Tibial artery (tissue), 4 donors: ENCODE data around the gene CHRFAM7A.
"Not testable (repeated sequence)": the region's sequence is repeated elsewhere in the genome, so short reads cannot be mapped to it uniquely, and the experiment has no call there.

ENCODE experiments used
- DNase-seq, 2 donors: peaks; one replicate each; pipeline ENCODE4 v3.0.0-alpha.2; 2019
- H3K27ac ChIP-seq, 2 donors: fragments of 200-600 bp; sonication (generic) in 1 of 2; 1 replicate in 1 of 2; 2 replicates in 1 of 2; pipeline ENCODE4 v1.5.1; 2018 to 2019; ENCODE audit warnings: mild to moderate bottlenecking in 1 of 2
- H3K27me3 ChIP-seq, 2 donors: fragments of 200-600 bp; sonication (generic) in 1 of 2; one replicate each; pipeline versions ENCODE4 v1.5.1 to v1.6.0; 2016 to 2019
- H3K36me3 ChIP-seq, 3 donors: fragments of 200-600 bp; sonication (generic) in 2 of 3; one replicate each; pipeline ENCODE4 v1.5.1; 2016 to 2019; ENCODE audit warnings: mild to moderate bottlenecking in 2 of 3
- H3K4me1 ChIP-seq, 4 donors: fragments of 200-600 bp; sonication (generic) in 2 of 4; 1 replicate in 3 of 4; 2 replicates in 1 of 4; pipeline ENCODE4 v1.5.1; 2016 to 2019
- H3K4me3 ChIP-seq, 2 donors: fragments of 200-600 bp; sonication (generic) in 1 of 2; 1 replicate in 1 of 2; 2 replicates in 1 of 2; pipeline ENCODE4 v1.5.1; 2018 to 2019; ENCODE audit warnings: mild to moderate bottlenecking in 2 of 2
- H3K9me3 ChIP-seq, 3 donors: fragments of 200-600 bp; sonication (generic) in 1 of 3; one replicate each; pipeline ENCODE4 v1.5.1; 2016 to 2019
- CTCF ChIP-seq, 2 experiments: fragments of 200-600 bp in 1 of 2; fragments of 450-650 bp in 1 of 2; IDR thresholded peaks; one replicate each; pipeline ENCODE4 v1.5.1; 2017 to 2019; ENCODE audit warnings: antibody characterized with exemption in 2 of 2, mild to moderate bottlenecking in 1 of 2, moderate library complexity in 1 of 2
- intact Hi-C: fragments of 100-400 bp; cut with DNase I; formaldehyde crosslinking; loops from one replicate; pipeline ENCODE4 v1.15.0; 2023; ENCODE audit warnings: low total_unique reads

The CHRFAM7A gene

GRCh38 chr15:30392766-30393663 is at the start of gene CHRFAM7A:
CHRFAM7A (minus strand) TSS chr15:30393540; CDS start chr15:30383351, 10,189 bp downstream.
- H3K27ac ChIP-seq, H3K27me3 ChIP-seq, DNase-seq, H3K4me3 ChIP-seq, intact Hi-C loops, H3K4me1 ChIP-seq, H3K9me3 ChIP-seq, H3K36me3 ChIP-seq: not testable (repeated sequence)

- H3K4me1 ChIP-seq, DNase-seq, H3K4me3 ChIP-seq, intact Hi-C loops, H3K27ac ChIP-seq, H3K9me3 ChIP-seq, H3K36me3 ChIP-seq, H3K27me3 ChIP-seq: not testable (repeated sequence)
Measured at GRCh38 chr15:30438348-30438747, 45.0 kb upstream of the CHRFAM7A start.

GRCh38 chr15:30435878-30436277 is 42.5 kb upstream of the CHRFAM7A start:
- intact Hi-C loops, H3K9me3 ChIP-seq, H3K27me3 ChIP-seq, H3K27ac ChIP-seq, H3K4me3 ChIP-seq, H3K4me1 ChIP-seq, DNase-seq, H3K36me3 ChIP-seq: not testable (repeated sequence)

- intact Hi-C loops, H3K27me3 ChIP-seq, DNase-seq, H3K9me3 ChIP-seq, H3K36me3 ChIP-seq, H3K27ac ChIP-seq, H3K4me3 ChIP-seq, H3K4me1 ChIP-seq: not testable (repeated sequence)
Measured at GRCh38 chr15:30420723-30421122, 27.4 kb upstream of the CHRFAM7A start.

- H3K9me3 ChIP-seq, H3K4me1 ChIP-seq, DNase-seq, intact Hi-C loops, H3K27ac ChIP-seq, H3K4me3 ChIP-seq, H3K27me3 ChIP-seq, H3K36me3 ChIP-seq: not testable (repeated sequence)
Measured at GRCh38 chr15:30414160-30414559, 20.8 kb upstream of the CHRFAM7A start, which contains the start of gene GOLGA8R. GOLGA8R (minus strand) TSS chr15:30414260; CDS start chr15:30414162, 98 bp downstream.

GRCh38 chr15:30407636-30408035 is 14.3 kb upstream of the CHRFAM7A start:
- H3K27ac ChIP-seq, intact Hi-C loops, H3K36me3 ChIP-seq, H3K4me3 ChIP-seq, H3K9me3 ChIP-seq, H3K27me3 ChIP-seq, H3K4me1 ChIP-seq: not testable (repeated sequence)
- DNase-seq = peak in 1 of 2 donors; percentile 46

- intact Hi-C loops, H3K36me3 ChIP-seq, H3K4me3 ChIP-seq, H3K4me1 ChIP-seq, H3K9me3 ChIP-seq, H3K27ac ChIP-seq, H3K27me3 ChIP-seq: not testable (repeated sequence)
- peak; percentile 43 to 51 for TF ChIP-seq CTCF (IDR thresholded peaks at IDR 0.05)
- peak; percentile 64 to 70 for DNase-seq
Measured at GRCh38 chr15:30398988-30399387, 5.6 kb upstream of the CHRFAM7A start.

- H3K27me3 ChIP-seq, H3K36me3 ChIP-seq, H3K4me1 ChIP-seq, H3K9me3 ChIP-seq, H3K4me3 ChIP-seq, DNase-seq, H3K27ac ChIP-seq, intact Hi-C loops: not testable (repeated sequence)
Measured at GRCh38 chr15:30393664-30393991, 288 bp upstream of the CHRFAM7A start.

- intact Hi-C loops, H3K36me3 ChIP-seq, H3K9me3 ChIP-seq, H3K27ac ChIP-seq, H3K27me3 ChIP-seq, H3K4me1 ChIP-seq, H3K4me3 ChIP-seq, DNase-seq: not testable (repeated sequence)
Measured at GRCh38 chr15:30386318-30386887, 6.9 kb downstream of the CHRFAM7A start.

GRCh38 chr15:30377082-30377413 is 16.3 kb downstream of the CHRFAM7A start:
- H3K9me3 ChIP-seq, H3K36me3 ChIP-seq, DNase-seq, H3K27me3 ChIP-seq, H3K4me3 ChIP-seq, H3K4me1 ChIP-seq, intact Hi-C loops, H3K27ac ChIP-seq: not testable (repeated sequence)

- H3K4me1 ChIP-seq, H3K9me3 ChIP-seq, H3K4me3 ChIP-seq, H3K27me3 ChIP-seq, H3K36me3 ChIP-seq, H3K27ac ChIP-seq, DNase-seq, intact Hi-C loops: not testable (repeated sequence)
Measured at GRCh38 chr15:30376375-30377081, 16.8 kb downstream of the CHRFAM7A start.

- H3K27ac ChIP-seq, H3K4me3 ChIP-seq, H3K27me3 ChIP-seq, intact Hi-C loops, H3K9me3 ChIP-seq, H3K36me3 ChIP-seq, H3K4me1 ChIP-seq, DNase-seq: not testable (repeated sequence)
Measured at GRCh38 chr15:30375872-30376271, 17.5 kb downstream of the CHRFAM7A start.

GRCh38 chr15:30374862-30375261 is 18.5 kb downstream of the CHRFAM7A start:
- DNase-seq, H3K27ac ChIP-seq, H3K4me1 ChIP-seq, H3K9me3 ChIP-seq, H3K36me3 ChIP-seq, H3K4me3 ChIP-seq, H3K27me3 ChIP-seq, intact Hi-C loops: not testable (repeated sequence)
